ENCODE measurements around the gene PRTN3. TPM values are rescaled to one million over a fixed set of nuclear protein-coding genes. Genes with fewer than 3 reads are reported as not detected.

PRTN3 gene
- total and polyA plus RNA-seq, 2 of the 4 experiments (the other 2 are of a cell fraction): not detected

DNA sequence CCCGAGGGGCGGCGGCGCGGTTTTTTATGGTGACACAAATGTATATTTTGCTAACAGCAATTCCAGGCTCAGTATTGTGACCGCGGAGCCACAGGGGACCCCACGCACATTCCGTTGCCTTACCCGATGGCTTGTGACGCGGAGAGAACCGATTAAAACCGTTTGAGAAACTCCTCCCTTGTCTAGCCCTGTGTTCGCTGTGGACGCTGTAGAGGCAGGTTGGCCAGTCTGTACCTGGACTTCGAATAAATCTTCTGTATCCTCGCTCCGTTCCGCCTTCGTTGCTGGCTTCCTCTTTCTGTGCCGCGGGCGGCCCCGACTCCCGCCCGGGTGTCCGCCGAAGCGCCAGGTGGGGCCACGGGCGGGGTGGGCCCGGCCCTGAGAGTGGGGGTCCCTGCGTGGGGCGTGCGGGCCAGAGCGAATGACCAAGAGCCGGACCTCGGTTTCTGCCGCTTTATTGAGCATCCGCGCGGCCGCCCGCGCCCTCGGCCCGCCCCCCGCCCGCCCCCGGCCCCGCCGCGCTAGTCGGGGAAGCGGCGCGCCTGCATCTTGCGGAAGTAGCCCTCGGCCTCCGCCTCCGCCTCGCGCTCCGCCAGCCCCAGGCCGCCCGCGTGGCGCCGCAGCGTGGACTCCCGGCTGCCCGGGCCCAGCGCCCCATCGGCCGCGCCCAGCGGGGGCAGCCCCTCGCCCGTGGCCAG lies 28.6 kb upstream of the PRTN3 start:
- dilution Hi-C loops (cut with HindIII; ENCODE audit: low sequenced_read_pairs, unreplicated experiment): no loop called here
- CTCF ChIA-PET: no interaction called here

More for the DNA sequence above, 28.6 kb upstream of the PRTN3 start:
- no peak overlapping the region for H2BK20ac ChIP-seq (ENCODE audit: low read depth, low read length)
- H4K20me1 ChIP-seq (ENCODE audit: insufficient read depth, low read length): peaks cover 55% of the 10 kb centered on the region
- no peak overlapping the region for H3K23ac ChIP-seq (ENCODE audit: low read depth, low read length)
- peaks cover 11 to 29% of the 10 kb centered on the region in 2 experiments for H3K79me1 ChIP-seq (ENCODE audit: low read depth in 1 of 2, low read length in 2 of 2)
- no peak overlapping the region for H2BK5ac ChIP-seq (ENCODE audit: low read depth, low read length, poor library complexity, severe bottlenecking)
- no peak overlapping the region for H2AK5ac ChIP-seq (ENCODE audit: low read depth, low read length)
- ATAC-seq (ENCODE audit: low read depth): no peak
- H3K27me3 ChIP-seq (ENCODE audit: control insufficient read depth, insufficient read depth, low read length): no peaks in the 10 kb centered on the region
- 93% methylated on average over 12 of the region's 80 CpGs; no CpG with 5 or more reads in 1 of the 2 experiments for WGBS, 2 experiments (ENCODE audit: extremely low coverage in 2 of 2, insufficient read length in 1 of 2)
- H3K9ac ChIP-seq (ENCODE audit: low read depth, low read length): no peak overlapping the region
- no peak overlapping the region for H2BK15ac ChIP-seq (ENCODE audit: low read depth, low read length)
- peaks cover 73% of the 10 kb centered on the region for H3K36me3 ChIP-seq (ENCODE audit: control insufficient read depth, insufficient read depth, low read length)
- H3K18ac ChIP-seq (ENCODE audit: low read depth, low read length): no peak overlapping the region
- H2BK120ac ChIP-seq (ENCODE audit: low read depth, low read length): no peak overlapping the region
- TF ChIP-seq BHLHE40 (IDR thresholded peaks at IDR 0.05; ENCODE audit: low read depth, low read length) (no peak), CHD1 (IDR thresholded peaks at IDR 0.05; ENCODE audit: low read depth, low read length) (no peak), RAD21 (IDR thresholded peaks at IDR 0.05; ENCODE audit: low read length) (no peak), MAZ (IDR thresholded peaks at IDR 0.05; ENCODE audit: borderline replicate concordance, low read depth, low read length) (no peak), RCOR1 (IDR thresholded peaks at IDR 0.05; ENCODE audit: insufficient replicate concordance, low read length) (no peak), USF2 (IDR thresholded peaks at IDR 0.05; ENCODE audit: low read depth, low read length) (no peak), FOS (IDR thresholded peaks at IDR 0.05; ENCODE audit: low read depth, low read length) (no peak), MXI1 (IDR thresholded peaks at IDR 0.05; ENCODE audit: borderline replicate concordance, low read depth, low read length) (no peak), NFE2L2 (IDR thresholded peaks at IDR 0.05; ENCODE audit: low read depth, low read length) (no peak), CEBPB (IDR thresholded peaks at IDR 0.05; ENCODE audit: low read depth, low read length) (no peak)
- H3K56ac ChIP-seq (ENCODE audit: extremely low read depth, insufficient read depth, low read length): no peak overlapping the region
- no peaks in the 10 kb centered on the region for H3K9me3 ChIP-seq (ENCODE audit: control insufficient read depth, insufficient read depth, low read length)
- POLR2A ChIA-PET (ENCODE audit: unreplicated experiment): no interaction called here
- H3K9me1 ChIP-seq (ENCODE audit: insufficient read depth, low read length): no peaks in the 10 kb centered on the region
- H3K4me2 ChIP-seq (ENCODE audit: low read depth, low read length): no peak overlapping the region
- no peak overlapping the region for H2AK9ac ChIP-seq (replicated peaks; ENCODE audit: low read depth, low read length, poor library complexity)
- no peak for DNase-seq
- no peaks in the 10 kb centered on the region for H3K4me1 ChIP-seq (ENCODE audit: control insufficient read depth, insufficient read depth, low read length)
- intact Hi-C loops (cut with micrococcal nuclease): no loop called here
- no peak overlapping the region for H3K27ac ChIP-seq (ENCODE audit: insufficient read depth, low read length)
- H2AFZ ChIP-seq (replicated peaks; ENCODE audit: low read length, poor library complexity): no peak overlapping the region
- H4K5ac ChIP-seq (ENCODE audit: low read depth, low read length): no peak overlapping the region
- H3K14ac ChIP-seq (replicated peaks; ENCODE audit: low read depth, low read length): no peak overlapping the region
- no peak overlapping the region for H4K91ac ChIP-seq (ENCODE audit: insufficient read depth, low read depth, low read length)
- H4K8ac ChIP-seq (ENCODE audit: low read depth in 2 of 2, low read length in 2 of 2): no peak overlapping the region
- no peak overlapping the region for H3K4me3 ChIP-seq (ENCODE audit: insufficient read depth, low read depth, low read length)
- no TSS peak for BruUV-seq (replicated peaks)
- in situ Hi-C loops (cut with MboI; ENCODE audit: low sequenced_read_pairs): no loop called here
- H3K4ac ChIP-seq (ENCODE audit: low read depth, low read length): no peak overlapping the region
